Measurements from ENCODE around the gene ITSN2. TPM values are rescaled to one million over a fixed set of nuclear protein-coding genes. Genes with fewer than 3 reads are reported as not detected.

Gene ITSN2
- total RNA-seq, 2 experiments from 2014 or later, result 60.4 to 61.0 TPM

- DNase-seq, result no peak
- Mint-ChIP-seq H3K27ac (no peak overlapping the region), H3K36me3 (peaks cover 6% of the 10 kb centered on the region), H3K27me3 (no peaks in the 10 kb centered on the region), H3K4me3 (no peak overlapping the region), H3K9me3 (no peaks in the 10 kb centered on the region), H3K4me1 (ENCODE audit: low read depth) (no peaks in the 10 kb centered on the region)
- ChIA-PET CTCF (no interaction called here), POLR2A (no interaction called here)
- intact Hi-C loops (cut with micrococcal nuclease), result no loop called here
These were observed 83.9 kb downstream of the ITSN2 start for GRCh38 chr2:24276349-24276899.

GRCh38 chr2:24274809-24275208 is 85.5 kb downstream of the ITSN2 start:
- POLR2A ChIA-PET, result no interaction called here
- CTCF ChIA-PET, result no interaction called here
- H3K36me3 Mint-ChIP-seq, result peaks cover 12% of the 10 kb centered on the region
- no peak for DNase-seq
- intact Hi-C loops (cut with micrococcal nuclease), result no loop called here
- H3K4me1 Mint-ChIP-seq (ENCODE audit: low read depth), result no peaks in the 10 kb centered on the region
- no peak overlapping the region for H3K27ac Mint-ChIP-seq
- no peaks in the 10 kb centered on the region for H3K9me3 Mint-ChIP-seq
- no peaks in the 10 kb centered on the region for H3K27me3 Mint-ChIP-seq
- H3K4me3 Mint-ChIP-seq, result no peak overlapping the region

GRCh38 chr2:24273598-24273997 is 86.7 kb downstream of the ITSN2 start:
- H3K4me1 Mint-ChIP-seq (ENCODE audit: low read depth), result peaks cover 6% of the 10 kb centered on the region
- ChIA-PET CTCF (interaction anchor here (0.8 to 1.0 kb wide), 2 partner anchors 31 to 449 kb away, joined by 3 to 4 read pairs; no protein-coding TSS in a partner anchor), POLR2A (no interaction called here)
- H3K4me3 Mint-ChIP-seq, result no peak overlapping the region
- no peak overlapping the region for H3K27ac Mint-ChIP-seq
- intact Hi-C loops (cut with micrococcal nuclease), result no loop called here
- no peak for DNase-seq
- H3K9me3 Mint-ChIP-seq, result no peaks in the 10 kb centered on the region
- H3K36me3 Mint-ChIP-seq, result peaks cover 15% of the 10 kb centered on the region
- H3K27me3 Mint-ChIP-seq, result no peaks in the 10 kb centered on the region

- Mint-ChIP-seq H3K27ac (no peak overlapping the region), H3K27me3 (no peaks in the 10 kb centered on the region), H3K4me1 (ENCODE audit: low read depth) (peaks cover 6% of the 10 kb centered on the region), H3K4me3 (no peak overlapping the region), H3K36me3 (peaks cover 16% of the 10 kb centered on the region), H3K9me3 (no peaks in the 10 kb centered on the region)
- no peak for DNase-seq
- CTCF ChIA-PET, result interaction anchor here (0.8 kb wide), 1 partner anchor 449 kb away, joined by 3 read pairs; no protein-coding TSS in a partner anchor
- POLR2A ChIA-PET, result no interaction called here
- intact Hi-C loops (cut with micrococcal nuclease), result no loop called here
These were observed 87.4 kb downstream of the ITSN2 start for GRCh38 chr2:24272907-24273306.

- H3K4me3 Mint-ChIP-seq, result no peak overlapping the region
- H3K27me3 Mint-ChIP-seq, result no peaks in the 10 kb centered on the region
- peaks cover 6% of the 10 kb centered on the region for H3K4me1 Mint-ChIP-seq (ENCODE audit: low read depth)
- DNase-seq, result no peak
- H3K36me3 Mint-ChIP-seq, result peaks cover 16% of the 10 kb centered on the region
- POLR2A ChIA-PET, result no interaction called here
- H3K27ac Mint-ChIP-seq, result no peak overlapping the region
- no peaks in the 10 kb centered on the region for H3K9me3 Mint-ChIP-seq
- CTCF ChIA-PET, result no interaction called here
- intact Hi-C loops (cut with micrococcal nuclease), result no loop called here
These were observed 88.1 kb downstream of the ITSN2 start for GRCh38 chr2:24272161-24272802.

- CTCF ChIA-PET, result interaction anchor here (1.4 kb wide), 1 partner anchor 23 kb away, joined by 3 read pairs; no protein-coding TSS in a partner anchor
- no peak for DNase-seq
- Mint-ChIP-seq H3K36me3 (peaks cover 14% of the 10 kb centered on the region), H3K27me3 (no peaks in the 10 kb centered on the region), H3K4me3 (no peak overlapping the region), H3K9me3 (no peaks in the 10 kb centered on the region), H3K4me1 (ENCODE audit: low read depth) (peaks cover 6% of the 10 kb centered on the region), H3K27ac (peak overlapping the region; percentile 10)
- intact Hi-C loops (cut with micrococcal nuclease), result loop anchor here (10.0 kb wide), 1 partner anchor 116 kb away; no protein-coding TSS in a partner anchor
- POLR2A ChIA-PET, result interaction anchor here (0.6 kb wide), 1 partner anchor 165 kb away, joined by 3 read pairs; no protein-coding TSS in a partner anchor
These were observed 91.1 kb downstream of the ITSN2 start for GRCh38 chr2:24269265-24269664.

- Mint-ChIP-seq H3K4me3 (no peak overlapping the region), H3K36me3 (peaks cover 12% of the 10 kb centered on the region), H3K9me3 (no peaks in the 10 kb centered on the region), H3K4me1 (ENCODE audit: low read depth) (peaks cover 18% of the 10 kb centered on the region), H3K27me3 (no peaks in the 10 kb centered on the region), H3K27ac (no peak overlapping the region)
- intact Hi-C loops (cut with micrococcal nuclease), result loop anchor here (10.0 kb wide), 1 partner anchor 120 kb away; no protein-coding TSS in a partner anchor
- CTCF ChIA-PET, result no interaction called here
- POLR2A ChIA-PET, result no interaction called here
- DNase-seq, result no peak
These were observed 95.1 kb downstream of the ITSN2 start for GRCh38 chr2:24265212-24265611.

- POLR2A ChIA-PET, result no interaction called here
- H3K9me3 Mint-ChIP-seq, result no peaks in the 10 kb centered on the region
- CTCF ChIA-PET, result no interaction called here
- H3K4me3 Mint-ChIP-seq, result no peak overlapping the region
- peaks cover 12% of the 10 kb centered on the region for H3K36me3 Mint-ChIP-seq
- no peaks in the 10 kb centered on the region for H3K27me3 Mint-ChIP-seq
- intact Hi-C loops (cut with micrococcal nuclease), result loop anchor here (10.0 kb wide), 1 partner anchor 122 kb away; no protein-coding TSS in a partner anchor
- no peak overlapping the region for H3K27ac Mint-ChIP-seq
- H3K4me1 Mint-ChIP-seq (ENCODE audit: low read depth), result peaks cover 11% of the 10 kb centered on the region
- no peak for DNase-seq
These were observed 97.8 kb downstream of the ITSN2 start for GRCh38 chr2:24262421-24262970.

GRCh38 chr2:24261441-24261840 is 98.9 kb downstream of the ITSN2 start:
- Mint-ChIP-seq H3K9me3 (no peaks in the 10 kb centered on the region), H3K4me3 (no peak overlapping the region), H3K27me3 (no peaks in the 10 kb centered on the region), H3K4me1 (ENCODE audit: low read depth) (peaks cover 11% of the 10 kb centered on the region), H3K27ac (peak overlapping the region; percentile 21), H3K36me3 (peaks cover 14% of the 10 kb centered on the region)
- POLR2A ChIA-PET, result no interaction called here
- intact Hi-C loops (cut with micrococcal nuclease), result loop anchor here (10.0 kb wide), 1 partner anchor 123 kb away; no protein-coding TSS in a partner anchor
- no peak for DNase-seq
- CTCF ChIA-PET, result no interaction called here

- H3K9me3 Mint-ChIP-seq, result no peaks in the 10 kb centered on the region
- DNase-seq, result no peak
- no peaks in the 10 kb centered on the region for H3K27me3 Mint-ChIP-seq
- H3K4me3 Mint-ChIP-seq, result no peak overlapping the region
- peaks cover 11% of the 10 kb centered on the region for H3K4me1 Mint-ChIP-seq (ENCODE audit: low read depth)
- H3K36me3 Mint-ChIP-seq, result peaks cover 14% of the 10 kb centered on the region
- H3K27ac Mint-ChIP-seq, result no peak overlapping the region
- intact Hi-C loops (cut with micrococcal nuclease), result no loop called here
- POLR2A ChIA-PET, result no interaction called here
- CTCF ChIA-PET, result no interaction called here
These were observed 101.0 kb downstream of the ITSN2 start for GRCh38 chr2:24259316-24259715.

- Mint-ChIP-seq H3K9me3 (no peaks in the 10 kb centered on the region), H3K36me3 (peaks cover 14% of the 10 kb centered on the region), H3K27me3 (no peaks in the 10 kb centered on the region), H3K4me3 (no peak overlapping the region), H3K27ac (no peak overlapping the region), H3K4me1 (ENCODE audit: low read depth) (peaks cover 11% of the 10 kb centered on the region)
- ChIA-PET POLR2A (no interaction called here), CTCF (no interaction called here)
- intact Hi-C loops (cut with micrococcal nuclease), result no loop called here
- no peak for DNase-seq
These were observed 101.6 kb downstream of the ITSN2 start for GRCh38 chr2:24258718-24259117.

GRCh38 chr2:24253303-24253919 is 106.9 kb downstream of the ITSN2 start:
- DNase-seq, result no peak
- H3K27me3 Mint-ChIP-seq, result no peaks in the 10 kb centered on the region
- no peaks in the 10 kb centered on the region for H3K4me1 Mint-ChIP-seq (ENCODE audit: low read depth)
- no peak overlapping the region for H3K4me3 Mint-ChIP-seq
- H3K9me3 Mint-ChIP-seq, result no peaks in the 10 kb centered on the region
- ChIA-PET POLR2A (no interaction called here), CTCF (interaction anchor here (1.0 kb wide), 1 partner anchor 10 kb away, joined by 3 read pairs; no protein-coding TSS in a partner anchor)
- peaks cover 11% of the 10 kb centered on the region for H3K36me3 Mint-ChIP-seq
- no peak overlapping the region for H3K27ac Mint-ChIP-seq
- intact Hi-C loops (cut with micrococcal nuclease), result no loop called here
